Psoas muscle (tissue), 8 donors: ENCODE results near the gene NELFA. TPM values are rescaled to one million over a fixed set of nuclear protein-coding genes. Genes with fewer than 3 reads are reported as not detected.
A peak's percentile ranks its signal among the peaks of the same experiment; 100 is the strongest.

Experiments used
- ATAC-seq, 4 donors: fragments of 200-7000 bp; cut with Tn5 transposase; one replicate each; pipeline ENCODE4 v1.9.1; 2020; ENCODE audit warnings: moderate library complexity in 3 of 4, mild to moderate bottlenecking in 2 of 4
- DNase-seq, 2 donors: peaks; one replicate each; pipeline ENCODE4 v3.0.0-alpha.2; 2020
- H3K27ac ChIP-seq: fragments of 200-600 bp; one replicate; pipeline ENCODE4 v1.8.0; 2022
- H3K27me3 ChIP-seq, 3 donors: fragments of 200-600 bp in 1 of 3; one replicate each; pipeline versions ENCODE4 v1.6.1 to v1.8.0; 2013 to 2022; ENCODE audit warnings: low read length in 2 of 3, mild to moderate bottlenecking in 2 of 3, moderate library complexity in 1 of 3; ENCODE audit not compliant: insufficient read depth in 3 of 3
- H3K36me3 ChIP-seq, 2 donors: fragments of 200-600 bp in 1 of 2; one replicate each; pipeline versions ENCODE4 v1.6.1 to v1.8.0; 2013 to 2022; ENCODE audit warnings: low read depth in 1 of 2, mild to moderate bottlenecking in 1 of 2, moderate library complexity in 1 of 2; ENCODE audit not compliant: insufficient read depth in 1 of 2
- H3K4me1 ChIP-seq: fragments of 200-600 bp; one replicate; pipeline ENCODE4 v1.8.0; 2022
- H3K4me3 ChIP-seq: fragments of 200-600 bp; one replicate; pipeline ENCODE4 v1.8.0; 2022; ENCODE audit warnings: mild to moderate bottlenecking
- H3K9me3 ChIP-seq: fragments of 200-600 bp; one replicate; pipeline ENCODE4 v1.8.0; 2022
- WGBS, 3 donors: extraction: QIAGEN DNeasy Blood & Tissue Kit; methylation state at CpG; one replicate each; pipeline versions ENCODE4 v1.1.6 to v1.1.7; 2013; 5-methylcytosine and 5-hydroxymethylcytosine counted together
- intact Hi-C, 2 donors: fragments of 100-400 bp; cut with DNase I; formaldehyde crosslinking; loops; one replicate each; pipeline versions ENCODE4 v1.11.0 to v1.14.2; 2022
- polyA plus RNA-seq, 3 donors: library from polyadenylated mRNA; stranded (reverse); fragments of 200-250 nt; gene quantifications; one replicate each; pipeline ENCODE4 v1.2.3, GENCODE V29; 2013
- total RNA-seq, 4 donors: library from RNA; stranded (reverse); fragmentation: NEBNext Ultra II Directional in 2 of 4; extraction: Animal tissue kit (Norgen Biotek cat#: 25700) in 2 of 4; gene quantifications; one replicate each; pipeline versions ENCODE4 v1.2.1 to v1.2.4, GENCODE V29; 2021 to 2023
- TF ChIP-seq, protein P1 (sequence below): fragments of 200-600 bp; IDR thresholded peaks from one replicate; pipeline ENCODE4 v1.8.0; 2022; ENCODE audit warnings: antibody characterized with exemption
- donor health status: healthy with polysubstance abuse.
- donor health status: DM: no; HTN: no; CAD: no; lungs with moderate emphysema.
- donor health status: Bipolar disorder and iron deficiency.
- donor health status: healthy.
- donor health status: DM: yes; HTN: yes; CAD: no.
- donor health status: DM: no; HTN: no; CAD: no.
- donor health status: DM: no; HTN: no; CAD: no.
- donor health status: DM: yes; HTN: yes; CAD: no.

Gene NELFA
- total and polyA plus RNA-seq, 7 donors = 11.4 to 20.2 (median 13.2) TPM

DNA sequence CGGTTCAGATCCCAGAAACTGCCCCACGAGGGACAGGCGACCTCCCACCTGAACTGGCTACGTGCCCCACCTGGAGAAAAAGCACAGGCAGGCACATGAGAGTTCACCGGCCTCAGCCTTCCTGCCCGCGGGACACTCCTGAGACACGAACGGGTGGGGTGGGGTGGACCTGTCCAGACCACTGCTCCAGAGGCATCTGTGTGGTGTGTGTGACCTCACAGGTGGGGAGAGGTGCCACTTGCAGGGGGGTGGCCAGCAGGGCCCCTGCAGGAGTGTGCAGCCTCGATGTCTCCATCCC, 18.5 kb downstream of the NELFA start:
- intact Hi-C loops = loop anchor here in 1 of 2 donors (10.0 kb wide), 1 partner anchor 195 kb away; no protein-coding TSS in a partner anchor
- no peaks in the 10 kb centered on the region for H3K9me3 ChIP-seq
- no peak overlapping the region for H3K27ac ChIP-seq
- DNase-seq = peak in 1 of 2 donors; percentile 20
- TF ChIP-seq, protein P1, sequence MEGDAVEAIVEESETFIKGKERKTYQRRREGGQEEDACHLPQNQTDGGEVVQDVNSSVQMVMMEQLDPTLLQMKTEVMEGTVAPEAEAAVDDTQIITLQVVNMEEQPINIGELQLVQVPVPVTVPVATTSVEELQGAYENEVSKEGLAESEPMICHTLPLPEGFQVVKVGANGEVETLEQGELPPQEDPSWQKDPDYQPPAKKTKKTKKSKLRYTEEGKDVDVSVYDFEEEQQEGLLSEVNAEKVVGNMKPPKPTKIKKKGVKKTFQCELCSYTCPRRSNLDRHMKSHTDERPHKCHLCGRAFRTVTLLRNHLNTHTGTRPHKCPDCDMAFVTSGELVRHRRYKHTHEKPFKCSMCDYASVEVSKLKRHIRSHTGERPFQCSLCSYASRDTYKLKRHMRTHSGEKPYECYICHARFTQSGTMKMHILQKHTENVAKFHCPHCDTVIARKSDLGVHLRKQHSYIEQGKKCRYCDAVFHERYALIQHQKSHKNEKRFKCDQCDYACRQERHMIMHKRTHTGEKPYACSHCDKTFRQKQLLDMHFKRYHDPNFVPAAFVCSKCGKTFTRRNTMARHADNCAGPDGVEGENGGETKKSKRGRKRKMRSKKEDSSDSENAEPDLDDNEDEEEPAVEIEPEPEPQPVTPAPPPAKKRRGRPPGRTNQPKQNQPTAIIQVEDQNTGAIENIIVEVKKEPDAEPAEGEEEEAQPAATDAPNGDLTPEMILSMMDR = no peak
- no peak overlapping the region for H3K4me3 ChIP-seq
- WGBS, 3 donors = 88 to 96% (median 88%) methylated on average over 10 of the region's 10 CpGs
- no peaks in the 10 kb centered on the region for H3K27me3 ChIP-seq
- H3K4me1 ChIP-seq = no peaks in the 10 kb centered on the region
- no peak for ATAC-seq
- peaks cover 0 to 63% of the 10 kb centered on the region in 2 donors for H3K36me3 ChIP-seq

DNA sequence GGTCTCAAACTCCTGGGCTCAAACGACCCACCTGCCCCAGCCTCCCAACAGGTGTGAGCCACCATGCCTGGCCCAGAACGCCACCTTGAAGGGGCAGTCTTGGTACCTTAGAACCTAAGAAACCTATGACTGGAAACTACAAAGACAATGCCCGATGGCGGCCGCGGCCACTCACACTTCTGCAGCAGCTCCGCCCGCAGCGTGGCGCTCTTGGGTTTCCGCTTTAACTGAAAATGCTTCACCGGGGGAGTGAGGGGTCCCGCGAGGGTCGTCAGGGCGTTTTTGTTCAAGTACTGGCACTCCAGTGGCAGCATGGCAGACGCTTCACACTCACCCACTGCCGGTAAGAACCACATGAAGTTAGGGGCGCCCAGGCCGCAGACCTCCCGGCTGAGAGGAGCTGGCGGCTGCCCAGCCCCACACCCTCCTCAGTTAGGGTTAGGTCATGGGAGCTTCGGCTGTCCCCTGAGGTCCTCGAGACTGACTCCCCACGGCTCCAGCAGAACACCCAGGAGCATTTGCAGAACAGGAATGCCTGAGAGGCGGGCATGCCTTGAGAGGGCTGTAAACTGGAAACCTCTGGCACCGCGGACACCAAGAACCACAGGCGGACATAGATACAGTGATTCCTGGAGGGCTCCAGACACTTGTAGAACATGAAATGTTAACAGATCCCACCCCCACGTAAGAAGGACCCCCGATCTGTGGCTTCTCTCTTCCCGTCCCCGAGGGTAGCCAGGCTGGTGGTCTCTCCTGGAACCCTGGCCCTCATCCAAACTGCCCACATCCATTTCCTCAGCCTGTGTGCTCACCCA, 19.0 kb downstream of the NELFA start:
- intact Hi-C loops = loop anchor here in 1 of 2 donors (10.0 kb wide), 1 partner anchor 195 kb away; no protein-coding TSS in a partner anchor
- H3K36me3 ChIP-seq = peaks cover 5 to 69% of the 10 kb centered on the region in 2 donors
- H3K27me3 ChIP-seq = no peaks in the 10 kb centered on the region
- H3K9me3 ChIP-seq = no peaks in the 10 kb centered on the region
- H3K4me3 ChIP-seq = no peak overlapping the region
- no peak overlapping the region for H3K27ac ChIP-seq
- TF ChIP-seq, protein P1 = no peak
- WGBS, 3 donors = 93 to 94% (median 93%) methylated on average over 33 of the region's 33 CpGs
- DNase-seq (peak in 1 of 2 donors; percentile 39), ATAC-seq (no peak)
- no peaks in the 10 kb centered on the region for H3K4me1 ChIP-seq

DNA sequence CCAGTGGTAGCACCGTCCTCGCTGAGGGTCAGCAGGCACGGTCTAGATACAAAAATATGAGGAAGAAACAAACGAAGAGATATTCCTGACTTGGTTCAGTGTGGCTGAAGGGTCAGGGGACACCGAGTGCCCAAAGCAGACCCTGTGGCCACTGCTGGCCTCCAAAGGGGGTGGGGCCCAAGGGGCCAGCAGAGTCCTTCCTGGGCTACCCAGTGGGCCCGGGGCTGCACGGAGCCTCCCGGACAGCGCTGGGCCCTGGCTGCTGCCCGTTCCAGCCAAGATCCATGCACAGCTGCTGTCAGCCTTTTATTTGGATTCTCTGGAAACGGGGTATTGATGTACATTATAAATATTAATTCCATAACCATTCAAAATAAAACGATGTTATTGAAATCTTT, 20.4 kb downstream of the NELFA start:
- WGBS, 3 donors = 88 to 89% (median 88%) methylated on average over 12 of the region's 12 CpGs
- DNase-seq (no peak), ATAC-seq (no peak)
- TF ChIP-seq, protein P1 = no peak
- H3K27me3 ChIP-seq = no peaks in the 10 kb centered on the region
- no peak overlapping the region for H3K4me3 ChIP-seq
- H3K36me3 ChIP-seq = peaks cover 5 to 83% of the 10 kb centered on the region in 2 donors
- no peak overlapping the region for H3K27ac ChIP-seq
- H3K9me3 ChIP-seq = no peaks in the 10 kb centered on the region
- intact Hi-C loops = no loop called here
- no peaks in the 10 kb centered on the region for H3K4me1 ChIP-seq

DNA sequence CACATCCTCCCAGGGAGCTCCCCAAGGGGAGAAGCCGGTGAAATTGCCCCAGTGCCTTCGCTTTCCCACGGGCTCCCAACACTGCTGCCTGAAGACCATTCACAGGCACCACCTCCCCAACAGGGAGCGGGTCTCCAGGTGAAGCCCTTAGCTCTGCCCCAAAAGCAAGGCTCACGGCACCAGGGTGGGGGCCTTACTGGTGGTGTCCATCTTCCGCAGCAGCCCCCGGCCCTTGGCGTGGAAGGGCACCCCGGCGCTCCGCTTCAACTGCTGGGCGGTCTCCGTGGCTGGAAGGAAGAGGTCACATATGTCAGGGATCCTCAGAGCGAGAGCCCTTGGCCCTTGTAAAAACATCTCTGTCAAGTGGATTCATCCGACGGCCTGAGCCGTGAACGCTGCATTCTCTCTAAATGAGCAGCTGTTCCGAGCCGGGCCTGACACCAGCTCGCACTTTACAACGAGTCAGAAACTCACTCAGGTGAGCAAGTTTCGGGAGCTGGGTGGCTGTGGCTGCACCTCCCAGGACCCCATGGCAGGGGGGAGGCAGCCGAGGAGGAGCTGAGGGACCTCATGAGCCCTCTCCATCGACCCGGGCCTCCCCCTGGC, 20.9 kb downstream of the NELFA start:
- TF ChIP-seq, protein P1 = no peak
- no peaks in the 10 kb centered on the region for H3K9me3 ChIP-seq
- intact Hi-C loops = no loop called here
- 91 to 94% (median 93%) methylated on average over 26 of the region's 26 CpGs for WGBS, 3 donors
- H3K27ac ChIP-seq = no peak overlapping the region
- no peaks in the 10 kb centered on the region for H3K27me3 ChIP-seq
- peaks cover 5 to 88% of the 10 kb centered on the region in 2 donors for H3K36me3 ChIP-seq
- H3K4me1 ChIP-seq = no peaks in the 10 kb centered on the region
- no peak for DNase-seq
- H3K4me3 ChIP-seq = no peak overlapping the region
- no peak for ATAC-seq
